ENCODE results near the gene ZC3H13.
A peak's percentile ranks its signal among the peaks of the same experiment; 100 is the strongest.

The ZC3H13 gene

DNA sequence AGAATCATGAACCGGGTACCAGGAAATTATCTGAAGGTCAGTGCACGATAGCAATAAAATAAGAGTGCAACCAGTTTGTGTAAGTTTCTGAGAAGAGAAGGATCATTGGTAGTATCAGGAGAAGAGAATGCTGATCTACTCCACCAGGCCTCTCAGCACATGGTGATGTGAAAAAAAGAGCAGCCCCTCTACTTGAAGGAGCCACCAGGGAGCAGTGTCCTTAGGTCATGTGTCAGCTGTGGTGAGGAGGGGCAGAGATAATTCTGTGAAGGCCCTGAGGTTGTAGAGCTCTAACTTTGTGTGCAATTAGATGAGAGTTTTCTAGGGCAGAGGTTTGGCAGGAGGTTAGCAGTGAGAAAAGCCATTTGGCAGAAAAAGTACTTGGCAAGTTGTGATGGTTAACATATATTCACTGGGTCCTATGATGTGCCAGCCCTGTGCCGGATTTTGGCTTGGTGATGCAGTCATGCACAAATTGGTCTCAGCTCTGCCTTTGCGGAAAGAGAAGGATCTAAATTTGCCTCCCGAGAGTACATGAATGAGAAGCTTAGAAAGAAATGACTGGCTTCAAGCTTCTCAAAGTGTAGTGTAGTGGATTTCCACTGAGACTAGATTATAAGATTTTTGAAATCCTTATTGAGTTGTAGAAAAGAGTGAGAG is 19.2 kb upstream of the ZC3H13 start:
- FAIRE-seq (peak; percentile 88), DNase-seq (ENCODE audit: extremely low spot score, insufficient read length, low read depth) (peak; percentile 8)

DNA sequence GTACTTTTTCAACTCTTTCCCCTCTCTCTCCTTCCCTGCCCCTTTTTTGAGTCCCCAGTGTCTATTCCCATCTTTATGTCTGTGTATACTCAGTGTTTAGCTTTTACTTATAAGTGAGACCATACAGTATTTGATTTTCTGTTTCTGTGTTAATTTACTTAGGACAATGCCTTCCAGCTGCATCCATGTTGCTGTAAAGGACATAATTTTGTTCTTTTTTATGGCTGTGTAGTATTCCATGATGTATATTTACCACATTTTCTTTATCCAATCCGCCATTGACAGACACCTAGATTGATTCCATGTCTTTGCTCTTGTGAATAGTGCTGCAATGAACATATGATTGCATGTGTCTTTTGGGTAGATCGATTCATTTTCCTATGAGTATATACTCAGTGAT is 10.7 kb upstream of the ZC3H13 start:
- FAIRE-seq (no peak), DNase-seq (ENCODE audit: extremely low spot score, insufficient read length, low read depth) (no peak)

DNA sequence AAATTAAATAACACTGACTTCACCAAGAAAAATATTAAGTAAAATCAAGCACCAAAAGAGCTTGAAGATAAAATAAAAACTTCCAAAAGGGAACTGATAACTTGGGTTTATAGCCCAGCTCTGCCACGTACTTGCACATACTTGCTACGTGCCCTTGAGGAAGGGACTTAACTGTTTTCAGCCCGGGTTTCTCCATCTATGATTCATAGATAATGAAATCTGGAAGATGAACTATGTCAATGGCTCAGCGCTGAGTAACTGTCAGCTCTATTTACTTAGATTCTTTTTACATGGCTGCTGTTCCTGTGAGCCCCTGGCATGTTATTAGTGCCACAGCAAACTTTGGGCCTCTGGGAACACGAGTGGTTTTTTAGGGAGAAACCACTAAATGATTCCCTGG is 9.6 kb upstream of the ZC3H13 start:
- FAIRE-seq (no peak), DNase-seq (ENCODE audit: extremely low spot score, insufficient read length, low read depth) (no peak)

DNA sequence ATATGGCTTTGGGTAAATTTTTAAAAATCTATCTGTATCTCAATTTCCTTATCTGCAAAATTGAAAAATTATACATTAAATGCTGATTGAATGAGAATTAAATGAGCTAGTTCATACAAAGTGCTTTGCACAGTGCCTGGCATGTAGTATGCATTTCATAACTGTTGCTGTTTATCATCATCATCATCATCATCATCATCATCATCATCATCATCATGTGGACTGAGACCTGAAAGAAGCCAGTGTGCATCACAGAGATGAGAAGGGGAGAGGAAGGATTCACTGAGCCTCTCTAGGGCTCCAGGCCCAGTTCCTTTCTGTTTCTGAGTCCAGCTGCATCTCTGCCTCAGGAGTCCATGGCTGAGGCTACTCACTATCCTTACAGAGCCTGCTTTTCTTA is 6.9 kb upstream of the ZC3H13 start:
- no peak for FAIRE-seq
- DNase-seq (ENCODE audit: extremely low spot score, insufficient read length, low read depth), result no peak

DNA sequence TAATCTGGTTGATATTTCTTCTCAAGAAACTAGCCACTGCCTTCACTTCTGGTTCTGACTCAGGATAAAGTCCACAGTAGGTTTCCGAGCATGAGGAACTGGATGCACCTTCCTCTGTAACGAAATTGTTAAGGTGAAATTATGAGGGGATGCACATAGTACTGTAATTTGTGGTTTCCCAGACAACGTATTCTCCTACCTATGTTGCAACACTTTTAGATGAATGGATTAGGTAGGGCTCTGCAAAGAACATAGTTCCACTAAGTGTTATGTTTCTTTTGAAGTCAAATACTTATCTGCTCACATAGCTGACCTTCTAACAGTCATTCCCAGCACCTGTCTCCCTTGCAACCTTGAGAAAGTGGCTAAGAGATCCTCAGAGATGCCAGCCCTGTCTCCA is 5.7 kb upstream of the ZC3H13 start:
- FAIRE-seq (no peak), DNase-seq (ENCODE audit: extremely low spot score, insufficient read length, low read depth) (no peak)

DNA sequence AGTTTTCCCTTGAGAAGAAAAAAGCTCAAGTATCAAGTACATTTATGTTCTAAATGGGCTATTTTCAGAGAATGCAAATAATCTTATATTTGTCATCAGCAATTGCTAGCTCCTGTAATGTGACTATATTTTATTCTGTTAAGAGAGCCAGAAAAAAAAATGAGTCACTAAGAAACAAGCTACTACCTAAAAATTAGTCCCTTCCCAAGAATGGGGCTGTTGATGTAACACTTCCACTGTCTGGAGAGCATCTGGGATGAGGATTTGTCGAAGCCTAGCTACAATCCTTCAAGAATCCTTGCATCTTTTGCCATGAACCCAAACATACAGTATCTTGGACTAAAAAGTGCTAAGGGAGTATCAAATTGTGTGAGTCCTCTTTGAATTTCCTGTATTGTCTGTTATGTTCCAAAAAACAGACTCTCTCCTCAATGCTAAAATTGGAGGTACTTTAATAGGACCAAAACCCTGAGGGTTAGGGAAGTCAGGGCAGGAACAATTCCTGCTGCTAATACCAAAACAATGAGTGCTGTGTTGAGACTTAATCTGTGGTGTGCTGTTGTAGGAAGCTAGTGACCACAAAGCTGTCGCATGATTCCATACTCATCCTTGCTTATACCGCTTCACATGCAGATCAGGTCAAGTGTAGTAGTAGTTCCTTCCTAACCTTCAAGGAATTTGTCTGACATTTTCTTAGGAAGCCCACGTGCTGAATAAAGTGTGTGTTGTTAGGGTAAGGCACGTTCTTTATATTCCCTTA is 4.9 kb upstream of the ZC3H13 start:
- DNase-seq (ENCODE audit: extremely low spot score, insufficient read length, low read depth), result no peak
- no peak for FAIRE-seq

DNA sequence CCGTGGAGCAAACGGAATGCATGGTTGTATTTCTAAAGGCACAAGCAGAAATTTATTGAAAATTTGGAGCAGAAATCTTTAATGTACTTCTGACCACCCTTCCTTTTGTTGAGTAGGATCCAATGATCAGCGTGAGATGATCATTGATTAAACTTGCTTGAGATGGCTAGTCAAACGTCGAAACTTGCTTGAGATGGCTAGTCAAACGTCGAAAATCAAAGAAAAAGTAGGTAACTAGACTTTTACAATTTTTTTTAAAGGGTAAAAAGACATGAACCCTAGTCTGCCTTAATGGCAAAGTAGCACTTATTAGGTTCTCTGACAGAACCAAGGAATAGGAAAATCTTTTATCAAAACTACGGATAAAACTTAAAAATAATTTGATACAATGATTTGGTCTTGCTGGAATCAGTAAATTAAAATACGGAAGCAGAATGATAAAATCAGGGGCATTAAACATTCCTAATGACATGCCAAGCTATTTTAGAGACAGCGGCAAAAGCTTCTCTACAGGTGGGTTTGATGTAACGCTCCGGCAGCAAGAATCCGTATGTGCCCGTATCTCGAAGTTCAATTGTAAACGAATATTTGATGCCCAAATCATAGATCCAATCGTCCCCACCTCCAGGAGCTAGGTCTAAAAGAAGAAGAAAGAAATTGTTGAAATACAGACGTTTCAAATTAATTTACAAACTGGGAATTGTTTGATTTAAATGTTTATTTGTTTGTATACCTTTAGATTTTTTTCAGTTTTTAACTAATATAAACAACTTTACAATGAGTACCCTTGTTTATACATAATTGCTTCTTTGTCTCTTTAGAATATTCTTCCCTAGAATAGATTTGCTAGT is 841 bp upstream of the ZC3H13 start:
- DNase-seq (ENCODE audit: extremely low spot score, insufficient read length, low read depth) (no peak), FAIRE-seq (no peak)

DNA sequence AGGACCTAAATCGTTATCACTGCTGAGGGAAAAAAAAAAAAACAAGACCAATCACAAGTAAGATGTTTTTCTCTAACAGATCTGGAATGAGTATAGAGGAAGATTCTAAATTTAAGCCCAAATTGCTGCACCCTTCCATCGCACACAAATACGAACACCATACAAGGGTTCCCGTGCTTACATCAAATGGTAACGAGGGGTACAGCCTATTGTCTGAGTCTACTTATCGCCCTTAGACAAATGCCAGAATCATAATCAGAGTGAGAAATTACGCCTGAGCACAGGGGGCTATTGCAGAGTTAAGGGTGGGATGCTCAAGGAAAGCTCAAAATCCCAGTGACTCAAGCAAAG is 603 bp downstream of the ZC3H13 start:
- FAIRE-seq, result no peak
- DNase-seq (ENCODE audit: extremely low spot score, insufficient read length, low read depth), result no peak

DNA sequence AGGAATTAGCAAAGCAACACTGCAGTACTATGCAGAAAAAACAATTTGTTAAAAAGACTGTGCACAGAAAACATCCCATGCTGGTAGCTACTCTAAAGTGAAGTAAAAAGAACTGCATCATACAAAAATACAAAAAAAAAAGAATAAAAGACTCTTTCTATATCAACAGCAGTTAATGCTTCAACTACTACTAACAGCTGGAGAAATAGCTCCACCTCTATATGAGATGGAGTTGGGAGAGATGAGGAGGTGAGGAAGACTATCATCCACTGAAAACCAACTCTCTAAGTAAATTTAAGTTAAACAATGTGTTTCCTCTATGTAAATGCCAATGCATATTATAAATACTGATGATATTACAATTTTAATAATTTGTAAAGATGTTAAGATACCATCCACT is 1.8 kb downstream of the ZC3H13 start:
- FAIRE-seq (no peak), DNase-seq (ENCODE audit: extremely low spot score, insufficient read length, low read depth) (no peak)

DNA sequence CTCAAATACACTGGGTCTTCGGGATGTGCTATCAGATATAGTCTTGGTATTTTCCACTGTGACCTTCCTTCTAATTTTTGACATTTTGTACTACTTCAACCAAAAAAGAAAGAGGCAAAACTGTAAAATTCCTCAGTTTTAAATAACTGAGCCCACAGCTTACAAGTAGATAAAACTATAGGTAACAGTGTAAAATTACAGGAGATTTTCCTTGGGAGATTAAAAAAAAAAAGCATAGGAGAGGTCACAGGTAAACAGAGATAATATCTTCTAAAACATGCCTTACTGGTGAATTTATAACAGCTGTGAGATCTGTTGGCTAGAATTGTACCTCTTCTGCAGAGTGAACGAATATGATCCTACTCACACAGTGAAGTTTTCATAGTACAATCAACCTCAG is 7.1 kb downstream of the ZC3H13 start:
- no peak for DNase-seq (ENCODE audit: extremely low spot score, insufficient read length, low read depth)
- no peak for FAIRE-seq

DNA sequence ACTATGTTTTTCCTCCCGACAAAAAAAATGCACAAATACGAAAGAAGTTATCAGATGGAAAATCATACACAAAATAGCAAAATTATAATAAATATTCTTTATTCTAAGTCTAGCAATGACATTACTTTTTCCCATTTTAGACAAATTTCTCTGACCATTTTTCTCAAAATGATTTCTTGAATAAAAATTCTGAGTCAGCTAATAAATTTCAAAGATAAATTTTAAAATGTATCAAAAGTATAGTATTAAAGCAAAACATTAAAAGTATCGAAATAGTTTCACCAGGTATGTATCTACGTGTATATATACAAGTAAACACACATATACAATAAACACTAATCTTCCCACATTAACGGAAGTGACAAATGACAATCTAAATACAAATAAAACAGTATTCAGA is 8.9 kb downstream of the ZC3H13 start:
- no peak for DNase-seq (ENCODE audit: extremely low spot score, insufficient read length, low read depth)
- no peak for FAIRE-seq

DNA sequence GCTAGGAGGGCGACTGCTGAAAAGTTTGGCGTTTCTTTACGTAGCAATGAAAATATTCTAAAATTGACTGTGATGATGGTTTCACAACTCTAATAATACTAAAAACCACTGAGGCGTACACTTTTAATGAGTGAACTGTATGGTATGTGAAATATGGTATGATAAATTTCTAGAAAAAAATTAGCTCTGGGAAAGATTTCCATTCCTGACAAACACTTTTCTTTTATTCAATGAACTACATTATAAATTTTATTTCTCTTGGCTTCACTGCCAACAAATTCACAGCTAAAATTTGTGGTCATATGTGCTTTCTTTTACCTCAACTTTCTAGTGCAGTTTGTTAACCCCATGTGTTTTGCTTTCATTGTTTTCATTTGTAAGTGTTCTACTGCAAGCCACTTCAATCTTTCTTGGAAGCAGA is 11.1 kb downstream of the ZC3H13 start:
- FAIRE-seq (peak; percentile 9), DNase-seq (ENCODE audit: extremely low spot score, insufficient read length, low read depth) (no peak)

DNA sequence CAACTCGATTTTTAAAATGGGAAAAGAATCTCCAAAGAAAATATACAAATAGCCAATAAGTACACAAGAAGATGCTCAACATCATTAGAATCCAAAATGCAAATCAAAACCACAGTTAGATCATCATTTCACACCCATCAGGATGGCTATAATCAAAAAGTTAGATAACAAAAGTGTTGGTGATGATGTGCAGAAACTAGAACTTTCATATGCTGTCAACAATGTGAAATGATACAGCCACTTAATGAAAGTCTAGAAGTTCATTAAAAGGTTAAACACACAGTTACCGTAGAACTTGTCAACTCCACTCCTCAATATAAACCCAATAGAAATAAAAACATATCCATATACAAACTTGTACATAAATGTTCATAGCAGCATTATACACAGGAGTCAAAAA is 11.8 kb downstream of the ZC3H13 start:
- FAIRE-seq (no peak), DNase-seq (ENCODE audit: extremely low spot score, insufficient read length, low read depth) (no peak)

DNA sequence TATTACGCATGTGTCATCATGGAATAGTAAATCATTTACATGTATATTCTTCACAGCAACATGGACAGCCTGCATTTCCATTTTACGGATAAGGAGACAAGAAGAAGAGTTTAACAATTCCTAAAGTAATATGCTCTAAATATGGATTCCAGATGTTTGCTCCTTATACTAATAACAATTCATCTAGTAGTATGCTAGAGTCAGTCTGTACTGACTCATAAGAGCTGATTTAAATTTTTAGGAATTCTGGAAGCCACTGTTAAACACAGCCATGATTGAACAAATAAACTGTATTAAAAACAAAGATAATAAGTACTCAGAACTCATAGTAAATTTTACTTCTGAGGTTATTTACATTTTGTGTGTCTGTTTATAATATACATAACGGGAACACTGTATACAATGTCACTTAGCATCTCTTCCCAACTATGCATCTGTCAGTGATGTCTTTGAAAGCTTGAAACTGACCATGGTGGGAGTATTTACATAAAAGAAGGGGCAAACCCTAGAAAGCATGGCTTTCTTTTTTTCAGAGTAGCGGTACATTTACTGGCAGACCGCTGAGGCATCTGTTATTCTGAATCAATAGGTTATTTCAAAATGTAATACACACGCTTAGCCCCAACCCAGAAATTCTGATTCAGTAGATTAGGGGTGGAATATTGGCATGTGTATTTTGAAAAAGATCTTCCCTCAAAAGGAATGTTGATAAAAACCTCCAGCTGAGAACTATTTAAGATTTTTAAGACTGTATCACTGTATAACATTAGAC is 12.9 kb downstream of the ZC3H13 start:
- DNase-seq (ENCODE audit: extremely low spot score, insufficient read length, low read depth) (no peak), FAIRE-seq (no peak)

DNA sequence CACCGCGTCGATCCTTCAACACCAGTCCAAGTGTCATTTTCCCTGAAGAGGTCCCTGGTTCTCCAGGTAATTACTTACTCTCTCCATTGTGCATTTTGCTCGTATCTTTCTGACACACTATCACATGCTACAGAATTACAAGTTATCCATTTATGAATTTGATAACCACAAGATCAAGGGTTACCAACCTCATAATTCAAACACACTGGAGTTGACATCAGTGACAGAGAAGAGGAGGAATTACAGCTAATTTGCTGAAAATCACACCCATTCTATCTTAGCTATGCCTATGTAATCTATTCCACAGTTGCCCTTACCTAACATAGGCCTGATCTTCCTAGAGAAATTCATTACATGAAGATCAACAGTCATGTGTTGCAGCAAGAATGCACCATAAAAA is 14.2 kb downstream of the ZC3H13 start:
- no peak for FAIRE-seq

DNA sequence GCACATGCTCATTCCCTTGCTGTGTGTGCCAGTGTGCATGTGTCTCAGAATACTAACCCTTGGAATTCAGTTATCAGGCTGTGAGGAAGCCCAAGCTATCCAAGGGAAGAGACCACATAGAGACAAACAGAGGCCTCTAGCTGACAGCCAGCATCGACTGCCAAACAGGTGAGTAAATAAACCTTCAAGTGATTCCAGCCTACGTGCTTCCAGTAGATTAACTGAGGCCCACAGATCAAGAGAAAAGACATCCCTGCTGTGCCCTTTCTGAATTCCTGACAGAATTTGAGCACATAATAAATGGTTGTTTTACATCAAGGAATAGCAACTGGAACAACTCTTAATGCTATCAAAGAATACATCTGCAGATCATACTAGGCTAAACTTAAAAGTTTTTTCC is 17.5 kb downstream of the ZC3H13 start:
- DNase-seq (ENCODE audit: extremely low spot score, insufficient read length, low read depth) (no peak), FAIRE-seq (no peak)

More for the DNA sequence above, 14.2 kb downstream of the ZC3H13 start:
- no peak for DNase-seq (ENCODE audit: extremely low spot score, insufficient read length, low read depth)

DNA sequence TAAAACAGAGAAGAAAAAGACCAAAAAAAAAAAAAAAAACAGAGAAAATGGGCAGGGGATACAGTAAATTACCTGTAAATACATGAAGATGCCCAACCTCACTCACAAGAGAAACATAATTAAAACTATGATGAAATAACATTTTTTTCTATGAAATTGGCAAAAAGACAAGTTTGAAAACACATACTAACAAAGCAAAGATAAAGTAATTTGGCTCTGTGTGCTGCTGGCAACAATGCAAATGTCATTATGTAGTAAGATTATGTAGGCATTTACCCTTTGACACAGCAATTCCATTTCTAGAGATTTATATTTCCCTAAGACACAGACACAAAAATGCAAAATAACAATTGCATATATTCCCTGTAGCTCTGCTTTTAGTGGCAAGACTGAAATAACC is 20.2 kb downstream of the ZC3H13 start:
- no peak for DNase-seq (ENCODE audit: extremely low spot score, insufficient read length, low read depth)

DNA sequence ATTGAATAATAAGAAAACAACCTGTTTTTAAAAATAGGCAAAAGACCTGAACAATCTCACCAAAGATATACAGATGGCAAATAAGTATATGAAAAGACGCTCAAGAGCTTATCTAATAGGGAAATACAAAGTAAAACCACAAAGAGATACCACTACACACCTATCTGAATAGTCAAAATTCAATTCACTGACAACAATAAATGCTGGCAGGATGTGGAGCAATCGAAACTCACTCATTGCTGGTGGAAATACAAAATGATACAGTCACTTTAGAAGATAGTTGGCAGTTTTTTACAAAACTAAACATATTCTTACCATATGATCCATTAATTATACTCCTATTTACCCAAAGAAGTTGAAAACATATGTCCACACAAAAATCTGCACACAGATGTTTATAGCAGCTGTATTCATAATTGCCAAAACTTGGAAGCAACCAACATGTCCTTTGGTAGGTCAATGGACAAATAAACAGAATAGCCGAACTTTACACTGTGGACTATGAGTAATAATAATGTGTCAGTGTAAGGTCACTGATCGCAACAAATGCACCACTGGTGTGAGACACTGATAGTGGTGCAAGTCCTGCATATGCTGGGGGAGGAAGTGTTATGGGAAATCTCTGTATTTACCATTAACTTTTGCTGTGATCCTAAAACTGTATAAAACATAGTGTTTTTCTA is 20.8 kb downstream of the ZC3H13 start:
- DNase-seq (ENCODE audit: extremely low spot score, insufficient read length, low read depth), result no peak
- FAIRE-seq, result peak; percentile 59

More for the DNA sequence above, 20.2 kb downstream of the ZC3H13 start:
- no peak for FAIRE-seq

DNA sequence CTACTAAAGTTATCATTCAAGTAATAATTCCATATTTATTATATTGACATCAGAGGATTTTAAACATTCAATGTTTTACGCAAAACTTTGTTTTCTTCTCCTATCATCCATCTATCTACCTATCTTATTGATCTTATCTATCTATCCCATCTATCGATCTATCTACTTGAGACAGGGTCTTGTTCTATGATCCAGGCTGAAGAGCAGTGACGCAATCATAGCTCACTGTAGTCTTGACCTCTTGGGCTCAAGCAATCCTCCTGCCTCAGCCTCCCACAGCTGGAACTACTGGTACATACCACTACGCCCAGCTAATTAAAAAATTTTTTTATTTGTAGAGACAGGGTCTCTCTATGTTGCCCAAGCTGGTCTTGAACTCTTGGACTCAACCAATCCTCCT is 27.4 kb downstream of the ZC3H13 start:
- FAIRE-seq, result no peak
- DNase-seq (ENCODE audit: extremely low spot score, insufficient read length, low read depth), result no peak

DNA sequence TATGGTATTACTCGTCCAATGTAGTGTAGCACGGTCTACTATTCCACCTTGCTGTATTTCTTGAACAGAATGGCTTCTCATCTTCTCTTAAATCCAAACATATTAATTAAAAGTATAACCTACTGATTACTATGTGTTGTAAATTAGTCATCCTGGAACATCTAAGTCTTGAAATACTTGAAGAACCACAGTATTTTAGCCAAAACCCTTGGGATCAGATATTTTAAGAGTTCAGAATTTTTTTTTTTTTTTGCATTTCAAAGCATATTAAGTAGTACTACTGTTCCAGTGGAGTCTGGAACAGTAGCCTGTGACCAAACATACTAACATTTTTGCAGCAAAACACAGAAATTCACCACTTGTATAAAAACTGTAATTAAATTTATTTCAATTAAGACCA is 30.1 kb downstream of the ZC3H13 start:
- no peak for FAIRE-seq
- no peak for DNase-seq (ENCODE audit: extremely low spot score, insufficient read length, low read depth)

Data from GM18507 (cell line).